HuH-7.5 (cell line): ENCODE measurements around the gene IQCK.

Experiments used
- DNase-seq: peaks from one replicate; pipeline ENCODE4 v3.0.0; 2011; ENCODE audit warnings: low spot score

IQCK gene

DNA sequence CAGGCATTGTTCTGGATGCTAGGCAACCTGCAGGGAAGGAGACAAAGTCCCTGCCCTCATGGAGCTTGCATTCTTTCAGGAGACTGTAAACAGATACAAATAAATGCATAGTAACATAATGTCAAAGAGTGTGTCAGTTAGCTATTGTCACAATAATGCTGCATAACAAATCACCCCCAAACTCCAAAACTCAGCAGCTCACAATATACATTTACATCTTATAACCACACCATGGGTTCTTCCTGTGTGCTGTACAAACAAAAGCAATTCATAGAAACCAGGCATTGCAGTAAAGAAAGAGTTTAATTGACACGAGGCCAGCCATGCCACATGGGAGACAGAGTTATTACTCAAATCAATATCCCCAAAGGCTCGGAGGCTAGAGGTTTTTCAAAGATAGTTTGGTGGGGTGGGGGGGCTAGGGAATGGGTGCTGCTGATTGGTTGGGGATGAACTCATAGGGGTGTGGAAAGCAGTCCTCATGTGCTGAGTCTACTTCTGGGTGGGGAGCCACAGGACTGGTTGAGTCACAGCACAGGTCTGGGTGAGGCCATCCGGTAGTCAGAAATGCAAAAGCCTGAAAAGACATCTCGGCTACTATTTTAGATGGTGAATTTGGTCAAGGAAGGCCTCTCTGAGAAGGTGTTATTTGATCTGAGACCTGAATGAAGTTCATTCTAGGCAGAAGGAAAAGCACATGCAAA is 87.5 kb downstream of the IQCK start:
- DNase-seq, result no peak

GRCh38 chr16:19808061-19808641 is 90.1 kb downstream of the IQCK start:
- no peak for DNase-seq

- DNase-seq, result no peak
Observed at GRCh38 chr16:19809121-19809635, 91.1 kb downstream of the IQCK start.

DNA sequence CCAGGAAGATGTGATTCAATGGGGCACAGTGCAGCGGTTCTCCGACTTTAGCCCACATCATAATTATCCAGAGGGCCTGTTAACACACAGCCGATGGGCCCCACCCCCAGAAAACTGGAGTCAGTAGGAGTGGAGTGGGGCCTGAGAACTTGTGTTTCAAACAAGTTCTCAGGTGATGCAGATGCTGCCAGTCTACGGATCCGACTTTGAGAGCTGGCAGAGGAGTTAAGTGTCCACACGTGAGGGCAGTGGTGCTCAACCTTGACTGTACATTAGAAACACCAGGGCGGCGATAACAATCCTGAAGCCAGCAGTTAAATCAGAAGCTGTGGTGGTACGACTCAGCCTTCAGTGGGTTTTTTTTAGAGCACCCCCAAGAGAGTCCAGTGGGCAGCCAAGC is 91.6 kb downstream of the IQCK start:
- no peak for DNase-seq

GRCh38 chr16:19810817-19811731 is 93.0 kb downstream of the IQCK start:
- no peak for DNase-seq

DNA sequence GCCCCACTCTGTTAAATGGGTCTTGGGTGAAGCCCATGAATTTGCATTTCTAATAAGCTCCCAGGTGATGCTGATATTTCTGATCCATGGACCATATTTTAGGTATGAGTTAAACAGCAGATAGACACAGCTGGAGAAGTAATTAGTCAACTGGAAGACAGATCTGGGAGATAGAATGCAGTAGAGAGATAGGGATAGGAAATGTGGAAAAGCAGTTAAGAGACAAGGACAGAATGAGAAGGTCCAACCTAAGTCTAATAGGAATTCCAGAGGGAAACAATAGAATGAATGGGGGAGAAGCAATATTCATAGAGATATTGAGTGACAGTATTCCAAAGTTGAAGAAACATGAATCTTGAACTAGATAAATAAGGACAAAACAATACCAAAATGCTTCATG is 94.9 kb downstream of the IQCK start:
- no peak for DNase-seq

- no peak for DNase-seq
Observed at GRCh38 chr16:19815418-19815817, 97.3 kb downstream of the IQCK start.

DNA sequence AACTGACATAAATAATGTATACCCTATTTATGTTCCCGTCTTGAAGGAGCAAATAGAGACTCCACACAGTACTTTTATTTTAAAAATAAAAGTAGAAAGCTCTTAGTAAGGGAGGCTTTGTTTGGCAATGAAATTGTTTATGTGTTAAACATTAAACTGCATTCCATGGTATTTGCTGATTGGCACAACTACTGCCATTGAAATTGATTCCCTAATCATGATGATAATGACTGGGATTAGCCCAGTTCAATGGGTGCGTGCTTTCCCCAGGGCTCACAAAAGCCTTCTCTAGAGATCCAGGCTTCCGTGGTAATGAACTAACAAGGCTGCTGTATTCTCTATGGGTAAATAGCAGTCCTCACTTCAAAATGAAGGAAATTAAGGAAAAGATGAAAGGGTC is 99.1 kb downstream of the IQCK start:
- no peak for DNase-seq

DNA sequence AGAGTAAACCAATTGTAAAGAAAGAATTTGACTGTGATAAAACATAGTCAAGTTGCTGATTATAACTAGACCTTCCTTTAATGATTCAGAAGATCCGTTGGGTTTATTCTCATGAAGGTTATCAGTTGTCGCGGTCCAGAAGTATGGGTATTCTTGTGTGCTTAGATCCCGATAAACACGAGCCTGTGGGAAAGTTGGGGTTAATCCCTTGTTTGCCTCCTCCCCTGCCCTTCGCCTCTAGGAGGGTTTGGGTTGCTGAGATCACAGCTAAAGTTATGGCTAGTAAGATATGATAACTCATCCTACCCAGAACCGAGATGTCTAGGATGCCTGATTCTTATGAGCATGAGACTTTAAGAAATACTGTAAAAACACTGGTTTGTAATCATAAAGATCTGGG is 99.8 kb downstream of the IQCK start:
- DNase-seq, result no peak

- no peak for DNase-seq
Observed at GRCh38 chr16:19822533-19822932, 104.5 kb downstream of the IQCK start.

DNA sequence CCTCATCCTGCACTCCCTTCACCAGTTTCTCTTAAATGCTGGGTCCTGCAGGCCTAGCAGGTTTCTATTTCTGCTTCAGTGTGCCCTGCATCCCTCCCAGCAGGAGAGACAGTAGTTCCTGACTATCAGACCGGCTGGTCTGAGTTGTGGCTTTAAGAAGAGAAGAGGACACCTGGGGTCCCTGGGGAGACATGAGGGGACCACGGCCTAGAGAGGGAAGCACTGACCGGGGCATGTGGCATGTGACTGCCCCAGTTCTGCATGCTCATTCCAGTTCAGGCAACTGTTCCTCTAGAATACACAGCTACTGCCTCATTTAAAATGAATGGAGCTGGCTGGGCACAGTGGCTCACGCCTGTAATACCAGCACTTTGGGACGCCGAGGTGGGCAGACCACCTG is 105.3 kb downstream of the IQCK start:
- no peak for DNase-seq

DNA sequence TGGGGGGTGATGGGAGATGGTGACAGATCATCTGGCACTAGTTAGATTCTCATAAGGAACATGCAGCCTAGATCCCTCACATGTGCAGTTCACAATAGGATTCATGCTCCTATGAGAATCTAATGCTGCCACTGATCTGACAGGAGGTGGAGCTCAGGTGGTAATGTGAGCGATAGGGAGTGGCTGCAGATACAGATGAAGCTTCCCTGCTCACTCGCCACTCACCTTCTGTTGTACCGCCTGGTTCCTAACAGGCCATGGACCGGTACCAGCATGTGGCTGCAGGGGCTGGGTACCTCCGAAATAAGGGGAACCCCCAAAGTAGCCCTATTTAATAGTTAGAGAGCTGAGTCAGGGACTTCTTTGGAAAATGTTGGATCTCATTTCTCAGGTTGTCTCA is 106.1 kb downstream of the IQCK start:
- no peak for DNase-seq

DNA sequence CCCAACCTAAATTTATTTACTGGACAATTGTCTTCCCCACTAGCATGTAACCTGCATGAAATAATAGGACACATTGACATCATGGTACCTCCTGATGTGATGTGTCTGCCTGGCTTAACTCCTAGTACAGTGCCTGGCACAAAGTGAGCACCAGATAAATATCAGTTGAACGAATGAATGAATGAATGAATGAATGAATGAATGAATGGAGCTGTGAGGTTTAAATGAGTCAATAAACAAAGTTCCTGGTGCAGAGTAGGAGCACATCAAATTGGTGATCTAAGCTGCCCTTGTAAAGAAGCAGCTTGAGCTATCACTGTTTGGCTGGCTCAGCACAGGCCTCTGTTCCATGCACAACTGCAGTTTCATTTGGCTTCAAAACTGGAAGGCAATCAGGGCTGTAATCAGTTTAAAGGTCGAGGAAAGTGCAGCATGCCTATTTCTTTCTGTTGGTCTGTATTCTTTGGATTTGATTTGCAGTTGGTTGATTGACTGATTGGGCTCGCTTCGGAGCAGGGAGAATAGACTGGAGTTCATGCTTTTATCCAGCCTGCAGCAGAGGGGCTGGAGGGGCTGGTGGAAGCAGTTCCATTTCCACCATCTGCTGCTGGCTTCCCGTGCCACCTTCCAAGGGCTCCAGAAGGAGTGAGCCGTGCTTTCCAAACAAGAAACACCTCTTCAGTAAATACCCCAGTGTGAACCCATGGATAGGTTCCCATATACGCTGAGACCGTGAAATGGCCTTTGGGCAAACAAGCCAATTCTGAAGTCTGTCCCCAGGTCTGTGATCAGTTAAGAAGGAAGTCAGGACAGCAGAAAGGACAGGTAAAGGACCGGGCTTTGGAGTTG is 112.0 kb downstream of the IQCK start:
- no peak for DNase-seq

- DNase-seq, result no peak
Observed at GRCh38 chr16:19830902-19831560, 113.0 kb downstream of the IQCK start.

DNA sequence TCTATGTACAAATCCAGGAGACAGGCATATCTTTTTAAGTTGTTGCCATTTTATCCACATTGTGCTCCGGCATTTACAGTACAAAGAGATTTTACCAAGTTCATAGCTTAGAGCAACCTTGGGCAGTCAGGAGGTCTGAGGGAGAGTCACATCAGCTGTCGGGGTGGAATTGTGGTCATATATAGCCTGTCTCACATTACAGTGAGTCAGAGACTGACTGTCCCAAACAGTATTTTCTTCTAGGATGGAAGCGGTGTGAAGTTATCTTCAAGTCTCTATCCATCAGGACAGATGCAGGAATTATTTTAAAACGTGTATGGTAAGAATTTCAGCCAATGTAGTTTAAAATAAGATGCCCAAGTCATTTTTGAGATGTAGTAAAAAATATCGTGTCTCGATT is 113.6 kb downstream of the IQCK start:
- DNase-seq, result no peak

- DNase-seq, result no peak
Observed at GRCh38 chr16:19833176-19833575, 115.1 kb downstream of the IQCK start.

- DNase-seq, result no peak
Observed at GRCh38 chr16:19833581-19833980, 115.5 kb downstream of the IQCK start.

DNA sequence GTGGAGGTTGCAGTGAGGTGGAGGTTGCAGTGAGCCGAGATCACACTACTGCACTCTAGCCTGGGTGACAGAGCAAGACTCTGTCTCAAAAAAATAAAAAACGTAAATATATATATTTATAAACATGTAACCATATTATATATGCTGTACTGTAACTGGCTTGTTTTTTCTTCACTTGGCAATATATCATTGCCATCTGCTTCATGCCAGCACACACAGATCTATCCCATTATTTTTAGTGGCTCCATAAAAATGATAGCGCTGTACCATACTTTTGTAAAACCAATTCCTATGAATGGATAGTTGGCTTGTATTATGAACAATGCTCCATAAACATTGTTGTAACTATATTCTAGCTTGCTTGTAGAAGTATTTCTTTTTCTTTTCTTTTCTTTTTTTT is 117.1 kb downstream of the IQCK start:
- no peak for DNase-seq

GRCh38 chr16:19835968-19836421 is 117.9 kb downstream of the IQCK start:
- DNase-seq, result no peak

DNA sequence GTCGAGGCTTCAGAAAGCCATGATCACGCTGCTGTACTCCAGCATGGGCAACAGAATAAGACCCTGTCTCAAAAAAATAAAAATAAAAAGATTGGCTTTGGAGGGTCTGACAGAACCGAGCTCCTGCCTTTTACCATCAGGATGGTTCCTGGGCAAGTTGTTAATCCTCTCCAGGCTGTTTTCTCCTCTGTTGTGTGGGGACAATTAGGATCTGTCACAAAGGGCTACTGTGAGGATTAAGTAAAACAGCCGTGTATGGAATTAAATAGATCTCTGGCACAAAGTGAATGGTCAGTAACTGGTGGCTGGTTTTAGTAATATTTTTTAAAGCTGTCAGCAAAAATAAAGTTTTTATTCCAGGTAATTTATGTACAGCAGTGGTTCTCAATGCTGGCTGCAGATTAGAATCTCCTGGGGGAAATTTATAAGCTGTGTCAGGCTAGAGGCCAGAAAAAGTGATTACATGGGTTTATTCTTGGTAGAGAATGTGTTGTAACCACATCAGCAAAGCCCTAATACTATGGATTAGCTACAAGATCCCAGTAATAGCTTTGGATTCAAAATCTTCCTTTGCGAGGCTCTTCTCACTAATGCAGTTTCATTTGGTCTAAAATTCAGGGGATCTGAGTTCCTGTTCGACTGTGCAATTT is 119.4 kb downstream of the IQCK start:
- DNase-seq, result no peak
